OCI-LY7 (cell line): Measurements from ENCODE around the gene GGN.

Experiments
- CTCF ChIP-seq: fragments of 200-600 bp; sonication (generic); conservative IDR thresholded peaks from 2 replicates; pipeline ENCODE4 v1.5.1; 2014; ENCODE audit warnings: mild to moderate bottlenecking, antibody characterized with exemption, low read length, moderate library complexity, mixed read lengths
- EZH2phosphoT487 ChIP-seq: fragments of 200-600 bp; sonication (generic); IDR thresholded peaks from 2 replicates; pipeline ENCODE4 v1.6.1; 2018; ENCODE audit warnings: low read depth, borderline replicate concordance, mild to moderate bottlenecking, mixed run types, antibody characterized with exemption, low read length, moderate library complexity, mixed read lengths

- TF ChIP-seq CTCF (no peak), EZH2phosphoT487 (no peak)
These were observed 1.4 kb downstream of the GGN start for GRCh38 chr19:38386300-38386970.
